Duodenal mucosa (tissue), 2 donors: Measurements from ENCODE around the gene PLCB2.

ENCODE experiments used
- H3K27ac ChIP-seq: one replicate; pipeline ENCODE4 v1.7.0; 2013; ENCODE audit warnings: low read depth, low read length
- H3K27me3 ChIP-seq, 2 donors: one replicate each; pipeline ENCODE4 v1.7.0; 2013; ENCODE audit warnings: low read length in 2 of 2, control low read depth in 1 of 2; ENCODE audit not compliant: insufficient read depth in 2 of 2, control insufficient read depth in 1 of 2
- H3K36me3 ChIP-seq, 2 donors: one replicate each; pipeline ENCODE4 v1.7.0; 2013; ENCODE audit warnings: low read length in 2 of 2, control low read depth in 1 of 2; ENCODE audit not compliant: insufficient read depth in 2 of 2, control insufficient read depth in 1 of 2
- H3K4me1 ChIP-seq, 2 donors: one replicate each; pipeline ENCODE4 v1.7.0; 2013; ENCODE audit warnings: low read length in 2 of 2, control low read depth in 1 of 2; ENCODE audit not compliant: insufficient read depth in 2 of 2, control insufficient read depth in 1 of 2
- H3K4me3 ChIP-seq, 2 donors: one replicate each; pipeline ENCODE4 v1.7.0; 2013; ENCODE audit warnings: low read length in 2 of 2, low read depth in 1 of 2
- H3K9ac ChIP-seq, 2 donors: one replicate each; pipeline ENCODE4 v1.7.0; 2013; ENCODE audit warnings: low read length in 2 of 2, low read depth in 1 of 2
- H3K9me3 ChIP-seq, 2 donors: one replicate each; pipeline ENCODE4 v1.7.0; 2013; ENCODE audit warnings: low read length in 2 of 2, control low read depth in 1 of 2; ENCODE audit not compliant: control insufficient read depth in 1 of 2

Gene PLCB2

DNA sequence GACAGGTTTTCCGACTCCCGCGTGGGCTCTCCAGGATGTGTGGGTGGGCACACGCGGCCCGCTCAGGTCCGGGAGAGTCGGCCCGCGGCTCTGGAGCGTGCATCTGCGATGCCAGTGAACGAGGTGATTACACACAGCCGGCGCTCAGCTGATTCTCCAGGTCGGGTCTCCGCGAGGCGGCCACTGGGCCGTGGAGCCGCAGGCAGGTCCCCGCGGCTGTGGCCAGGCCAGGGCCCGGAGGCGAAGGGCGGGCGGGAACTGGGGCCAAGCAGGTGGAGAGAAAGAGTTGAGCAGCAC lies 55.6 kb downstream of the PLCB2 start:
- H3K36me3 ChIP-seq: no peaks in the 10 kb centered on the region
- H3K9me3 ChIP-seq: no peaks in the 10 kb centered on the region
- H3K4me1 ChIP-seq: peaks cover 8 to 9% of the 10 kb centered on the region in 2 donors
- no peak overlapping the region for H3K9ac ChIP-seq
- H3K4me3 ChIP-seq: peak overlapping the region; percentile 68 to 78
- no peak overlapping the region for H3K27ac ChIP-seq
- H3K27me3 ChIP-seq: peaks cover 3 to 6% of the 10 kb centered on the region in 2 donors

DNA sequence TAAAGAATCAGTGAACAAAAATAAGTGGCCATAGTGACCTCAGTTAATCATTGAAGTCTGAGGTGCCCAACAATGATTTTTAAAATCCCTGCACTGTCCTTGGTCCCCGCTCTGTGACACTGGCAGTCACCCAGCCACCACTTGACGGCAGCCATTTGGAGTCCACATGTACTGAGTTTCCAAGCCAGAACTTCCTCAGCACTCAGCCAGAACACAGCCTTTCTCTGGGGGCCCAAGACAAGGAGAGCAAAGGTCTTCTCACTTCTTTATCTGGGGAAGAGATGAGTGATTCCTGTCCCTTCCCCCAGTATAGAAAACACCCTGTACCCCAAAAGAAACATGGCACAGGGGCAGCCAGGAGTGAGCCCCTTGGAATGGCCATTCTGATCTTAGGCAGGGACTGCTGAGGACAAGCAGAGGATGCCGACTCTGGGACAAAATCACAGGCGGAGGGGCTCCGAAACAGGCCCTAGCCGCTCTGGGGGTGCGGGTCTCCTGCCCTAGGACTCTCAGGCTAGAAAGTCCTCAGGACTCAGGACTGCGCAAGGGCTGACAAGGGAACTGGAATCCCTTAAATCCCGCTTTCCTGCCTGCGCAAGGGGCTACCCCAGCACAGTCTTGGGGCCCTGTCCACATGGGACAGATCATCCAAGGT lies 56.1 kb downstream of the PLCB2 start:
- H3K4me3 ChIP-seq: no peak overlapping the region
- H3K9me3 ChIP-seq: no peaks in the 10 kb centered on the region
- no peaks in the 10 kb centered on the region for H3K36me3 ChIP-seq
- no peak overlapping the region for H3K9ac ChIP-seq
- no peak overlapping the region for H3K27ac ChIP-seq
- H3K27me3 ChIP-seq: peaks cover 3 to 6% of the 10 kb centered on the region in 2 donors
- H3K4me1 ChIP-seq: peaks cover 8 to 9% of the 10 kb centered on the region in 2 donors

DNA sequence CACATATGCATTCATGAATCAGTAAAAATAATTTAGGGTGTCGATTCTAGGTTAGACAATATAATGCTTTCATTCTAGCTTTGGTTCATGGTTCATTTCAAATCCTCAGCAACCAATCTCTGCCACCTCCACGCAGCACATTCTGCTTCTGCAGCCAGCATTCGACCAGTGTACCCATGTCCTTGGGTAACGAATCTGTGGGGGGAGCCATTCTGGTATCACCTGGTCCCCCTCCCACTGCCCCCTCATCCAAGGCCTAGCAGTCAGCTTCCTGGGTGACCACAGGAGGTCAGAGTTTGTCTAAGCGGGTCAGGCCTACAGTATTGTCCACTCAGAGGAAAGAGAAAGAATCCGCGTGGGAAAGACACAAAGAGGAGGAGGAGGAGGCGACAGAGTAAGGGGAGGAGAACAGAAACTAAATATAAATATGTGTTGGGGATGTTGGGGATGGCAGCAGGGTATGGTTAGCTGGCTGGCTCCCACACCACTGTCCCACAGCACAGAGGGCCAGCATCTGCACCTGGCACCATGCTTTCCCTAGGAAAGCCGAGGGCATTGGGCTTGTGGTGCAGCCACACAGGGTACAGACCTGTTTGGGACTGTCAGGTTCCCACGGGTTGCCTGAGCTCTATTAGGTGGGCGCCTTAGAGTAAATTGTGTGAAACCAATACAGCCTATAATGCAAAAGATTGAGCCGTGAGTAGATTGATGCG lies 56.8 kb downstream of the PLCB2 start:
- no peak overlapping the region for H3K27ac ChIP-seq
- H3K9me3 ChIP-seq: no peaks in the 10 kb centered on the region
- peaks cover 3 to 6% of the 10 kb centered on the region in 2 donors for H3K27me3 ChIP-seq
- H3K9ac ChIP-seq: no peak overlapping the region
- peaks cover 8 to 9% of the 10 kb centered on the region in 2 donors for H3K4me1 ChIP-seq
- H3K4me3 ChIP-seq: no peak overlapping the region
- H3K36me3 ChIP-seq: no peaks in the 10 kb centered on the region

DNA sequence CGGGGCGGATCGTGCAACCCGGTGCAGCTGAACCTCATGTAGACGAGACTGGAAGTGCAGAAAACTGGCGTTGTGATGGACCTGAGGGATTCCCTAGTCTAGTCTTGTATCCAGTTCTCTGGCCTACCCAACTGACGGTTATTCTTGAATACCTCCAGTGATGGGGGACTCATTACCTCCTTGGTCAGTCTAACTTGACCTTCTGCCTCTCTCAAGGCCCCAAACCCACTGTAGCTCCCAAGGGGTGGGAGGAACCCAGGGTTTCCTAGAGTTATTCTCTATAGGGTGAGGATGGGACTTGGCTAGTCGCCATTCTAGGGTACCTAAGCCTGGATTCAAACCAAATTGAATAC lies 57.5 kb downstream of the PLCB2 start:
- Histone ChIP-seq H3K27ac (no peak overlapping the region), H3K27me3 (peaks cover 3 to 6% of the 10 kb centered on the region in 2 donors), H3K4me1 (peaks cover 8 to 9% of the 10 kb centered on the region in 2 donors), H3K36me3 (no peaks in the 10 kb centered on the region), H3K4me3 (no peak overlapping the region), H3K9ac (no peak overlapping the region), H3K9me3 (no peaks in the 10 kb centered on the region)

DNA sequence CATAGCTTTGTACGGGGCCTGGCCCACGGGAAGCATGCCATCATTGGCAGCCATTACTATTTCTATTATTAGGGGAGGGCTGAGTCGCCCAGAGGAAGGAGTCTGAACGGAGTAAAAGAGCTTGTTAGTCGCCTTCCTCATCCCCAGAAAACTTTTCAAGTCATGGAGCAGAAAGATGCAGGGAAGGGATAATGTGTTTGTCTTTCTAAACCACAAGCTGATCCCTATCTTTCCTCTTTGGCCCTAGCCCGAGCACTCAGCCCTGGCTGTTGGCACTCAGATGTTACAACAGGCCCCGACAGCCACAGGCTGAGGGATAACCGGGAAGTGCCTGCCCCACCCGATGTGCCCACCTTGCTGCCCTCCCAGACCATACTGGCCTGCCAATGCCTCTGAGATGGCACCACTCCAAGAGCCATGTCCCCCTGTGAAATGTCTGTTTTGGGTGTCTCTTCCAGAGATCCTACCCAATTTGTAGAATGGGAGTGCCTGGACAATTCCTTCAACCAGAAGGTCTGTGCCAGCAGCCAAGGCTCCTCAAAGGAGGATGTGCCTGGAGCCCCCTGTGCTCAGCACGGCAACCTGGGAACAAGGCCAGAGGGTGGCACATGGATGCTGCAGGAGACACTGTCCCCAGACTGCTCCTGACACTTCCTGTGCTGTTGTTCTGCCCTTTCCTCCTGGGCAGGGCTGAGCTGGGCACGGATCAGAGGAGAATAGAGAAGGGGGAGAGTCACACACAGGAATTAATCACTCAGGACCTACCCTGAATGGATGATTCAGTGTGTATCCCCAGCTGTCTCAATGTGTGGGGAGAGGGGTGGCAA lies 58.0 kb downstream of the PLCB2 start:
- Histone ChIP-seq H3K4me3 (no peak overlapping the region), H3K4me1 (peaks cover 8 to 9% of the 10 kb centered on the region in 2 donors), H3K27ac (no peak overlapping the region), H3K27me3 (peaks cover 3 to 6% of the 10 kb centered on the region in 2 donors), H3K36me3 (no peaks in the 10 kb centered on the region), H3K9ac (no peak overlapping the region), H3K9me3 (no peaks in the 10 kb centered on the region)

DNA sequence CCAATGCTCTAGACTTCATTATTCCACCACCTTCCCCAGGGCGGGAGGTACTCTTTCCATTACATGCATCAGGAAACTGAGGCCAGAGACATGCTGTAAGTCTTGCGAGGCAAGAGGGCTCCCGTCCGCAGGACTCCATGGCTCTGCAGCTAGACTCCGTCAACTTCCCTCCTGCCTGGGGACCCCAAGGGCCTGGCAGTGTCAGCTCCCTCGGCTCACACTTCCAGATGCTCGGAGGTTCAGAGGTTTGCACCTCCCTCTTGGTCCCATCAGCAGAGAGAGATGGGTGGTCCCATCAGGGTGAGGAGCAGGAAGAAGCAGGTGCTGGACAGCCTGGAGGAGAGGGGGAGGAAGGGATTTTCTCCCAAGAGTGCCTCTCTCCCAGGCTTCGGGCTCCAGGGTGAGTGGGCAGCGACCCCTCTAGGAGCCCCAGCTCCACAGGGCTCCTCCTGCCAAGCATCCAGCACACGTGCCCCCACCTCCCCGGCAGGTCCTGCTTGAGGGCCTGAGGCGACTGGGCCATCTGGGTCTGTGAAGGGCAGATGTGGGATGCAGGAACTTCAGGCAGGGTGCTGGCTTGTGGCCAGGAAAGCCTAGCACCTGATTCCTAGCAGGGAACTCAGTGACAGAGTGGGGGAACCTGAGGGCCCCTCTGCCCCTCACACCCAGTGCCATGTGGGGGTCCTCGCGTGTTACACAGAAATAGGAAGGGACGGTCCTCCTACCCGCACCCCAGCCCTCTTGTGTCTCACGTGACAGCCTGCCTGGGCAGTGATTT lies 59.5 kb downstream of the PLCB2 start:
- H3K36me3 ChIP-seq: no peaks in the 10 kb centered on the region
- H3K4me1 ChIP-seq: peaks cover 3% of the 10 kb centered on the region in 2 donors
- no peak overlapping the region for H3K9ac ChIP-seq
- no peak overlapping the region for H3K27ac ChIP-seq
- H3K4me3 ChIP-seq: no peak overlapping the region
- H3K27me3 ChIP-seq: peaks cover 0 to 2% of the 10 kb centered on the region in 2 donors
- H3K9me3 ChIP-seq: no peaks in the 10 kb centered on the region

DNA sequence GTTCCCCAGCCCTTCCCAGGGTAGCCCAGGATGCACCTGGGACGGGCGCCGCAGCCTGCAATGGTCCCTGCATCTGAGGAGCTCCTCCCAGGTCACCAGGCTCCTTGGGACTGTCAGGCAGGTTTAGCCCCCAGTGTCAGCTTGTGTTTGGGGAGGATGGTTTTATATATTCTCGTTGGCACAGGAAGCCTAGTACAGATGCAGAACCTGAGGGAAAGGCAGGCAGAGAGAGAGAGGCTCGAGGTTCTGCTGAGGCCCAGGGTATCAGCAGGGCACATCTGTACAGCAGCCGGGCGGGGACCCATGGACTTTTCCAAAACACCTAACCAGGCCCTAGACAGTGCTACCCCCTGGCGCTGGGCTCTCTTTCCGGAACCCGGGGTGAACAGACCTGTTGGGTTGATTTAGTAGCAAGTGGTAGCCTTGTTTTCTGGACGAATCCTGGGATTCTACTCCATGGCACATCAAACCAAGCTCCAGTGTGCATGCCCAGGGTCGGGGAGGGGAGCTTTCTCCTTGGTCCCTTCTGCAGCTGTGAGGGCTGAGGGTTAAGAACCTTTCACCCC lies 60.2 kb downstream of the PLCB2 start:
- Histone ChIP-seq H3K4me1 (no peaks in the 10 kb centered on the region), H3K27ac (no peak overlapping the region), H3K4me3 (no peak overlapping the region), H3K9me3 (no peaks in the 10 kb centered on the region), H3K36me3 (no peaks in the 10 kb centered on the region), H3K9ac (no peak overlapping the region), H3K27me3 (no peaks in the 10 kb centered on the region)

DNA sequence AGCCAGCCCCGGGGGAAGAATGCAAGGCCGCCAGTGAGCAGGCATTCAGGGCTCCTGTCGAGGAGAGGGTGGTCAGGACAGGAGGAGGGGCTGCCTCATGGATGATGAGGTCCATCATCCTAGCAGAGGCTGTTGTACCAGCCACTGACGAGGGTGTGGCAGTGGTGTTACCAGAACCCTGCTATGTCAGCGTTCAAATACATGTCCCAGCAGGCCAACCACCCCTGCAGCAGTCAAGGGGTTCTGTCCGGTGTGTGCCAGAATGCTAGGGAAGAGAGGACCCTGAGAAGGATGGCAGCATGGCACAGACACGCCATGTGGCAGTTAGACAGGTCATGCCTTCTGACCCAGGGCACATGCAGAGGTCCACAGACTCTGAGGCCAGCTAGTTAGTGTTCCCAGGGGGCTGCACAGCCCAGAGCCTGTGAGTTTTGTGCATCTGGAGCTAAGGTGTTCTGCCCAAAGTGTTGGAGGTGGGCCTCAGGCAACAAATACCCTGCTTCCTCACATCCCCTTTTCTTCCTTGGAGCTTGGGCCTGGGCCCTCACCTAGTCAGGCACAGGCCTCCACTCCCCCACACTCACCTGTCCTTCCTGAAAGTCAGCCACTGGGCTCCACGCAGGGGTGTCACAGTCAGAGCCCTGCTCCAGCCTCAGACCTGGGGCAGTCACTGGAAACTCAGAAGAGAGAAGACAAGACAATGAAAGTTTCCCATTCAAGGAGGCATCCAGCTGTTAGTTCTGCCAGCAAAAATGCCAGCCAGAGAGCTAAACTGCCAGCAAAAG lies 61.0 kb downstream of the PLCB2 start:
- no peak overlapping the region for H3K4me3 ChIP-seq
- H3K4me1 ChIP-seq: no peaks in the 10 kb centered on the region
- no peak overlapping the region for H3K27ac ChIP-seq
- no peak overlapping the region for H3K9ac ChIP-seq
- no peaks in the 10 kb centered on the region for H3K9me3 ChIP-seq
- H3K27me3 ChIP-seq: no peaks in the 10 kb centered on the region
- H3K36me3 ChIP-seq: no peaks in the 10 kb centered on the region

DNA sequence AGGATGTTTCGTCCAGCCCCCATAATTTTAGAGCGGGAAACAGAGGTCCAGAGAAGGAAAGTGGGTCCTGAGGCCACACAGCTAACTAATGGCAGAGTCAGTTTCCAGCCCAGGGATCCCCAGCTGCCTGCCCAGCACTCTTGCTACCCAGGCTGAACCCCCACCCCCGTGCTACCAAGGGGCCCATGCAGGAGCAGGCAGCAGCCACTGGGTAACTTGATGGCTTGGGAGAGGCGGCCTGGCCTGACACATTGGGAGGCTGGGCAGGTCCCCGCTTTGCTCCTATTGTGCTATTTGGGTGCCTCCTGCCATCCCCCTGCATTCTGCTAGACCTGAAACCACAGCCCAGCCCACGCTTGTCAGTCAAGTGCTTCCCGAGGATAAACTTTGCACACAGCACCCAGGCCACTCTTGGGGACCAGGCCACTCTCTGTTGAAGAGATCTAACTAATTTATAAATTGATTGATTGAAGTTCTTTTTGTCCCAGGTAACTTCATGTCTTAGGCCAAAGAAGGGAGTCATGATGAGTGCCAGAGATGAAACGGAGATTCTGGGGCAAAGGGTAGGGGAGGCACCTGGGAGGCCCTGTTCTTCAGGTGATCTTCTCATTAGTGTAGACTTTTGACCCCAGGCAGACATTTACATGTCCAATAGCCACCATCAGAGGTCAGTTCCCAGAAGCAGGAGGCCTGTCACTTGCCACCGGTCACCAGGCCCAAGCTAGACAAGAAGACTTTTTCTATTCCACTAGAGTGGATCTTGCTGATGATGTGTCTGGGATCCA lies 61.9 kb downstream of the PLCB2 start:
- Histone ChIP-seq H3K4me3 (no peak overlapping the region), H3K4me1 (no peaks in the 10 kb centered on the region), H3K27me3 (no peaks in the 10 kb centered on the region), H3K36me3 (no peaks in the 10 kb centered on the region), H3K9me3 (no peaks in the 10 kb centered on the region), H3K9ac (no peak overlapping the region), H3K27ac (no peak overlapping the region)
